Fibroblast of pulmonary artery (primary cell): ENCODE results near the gene ZNF253.
"Not testable (repeated sequence)": the region's sequence is repeated elsewhere in the genome, so short reads cannot be mapped to it uniquely, and the experiment has no call there.

Source experiments
- DNase-seq: peaks from one replicate; pipeline ENCODE4 v3.0.0-alpha.2; 2010; ENCODE audit warnings: low read depth
- H3K4me3 ChIP-seq: replicated peaks from 2 replicates; pipeline ENCODE4 v1.5.1; 2011; ENCODE audit warnings: low read depth, mild to moderate bottlenecking, control low read depth, low read length, moderate library complexity
- CTCF ChIP-seq: IDR thresholded peaks from 2 replicates; pipeline ENCODE4 v1.5.1; 2011; ENCODE audit warnings: mild to moderate bottlenecking, control low read depth, low read length, inconsistent platforms; ENCODE audit errors: missing control alignments

ZNF253 gene

DNA sequence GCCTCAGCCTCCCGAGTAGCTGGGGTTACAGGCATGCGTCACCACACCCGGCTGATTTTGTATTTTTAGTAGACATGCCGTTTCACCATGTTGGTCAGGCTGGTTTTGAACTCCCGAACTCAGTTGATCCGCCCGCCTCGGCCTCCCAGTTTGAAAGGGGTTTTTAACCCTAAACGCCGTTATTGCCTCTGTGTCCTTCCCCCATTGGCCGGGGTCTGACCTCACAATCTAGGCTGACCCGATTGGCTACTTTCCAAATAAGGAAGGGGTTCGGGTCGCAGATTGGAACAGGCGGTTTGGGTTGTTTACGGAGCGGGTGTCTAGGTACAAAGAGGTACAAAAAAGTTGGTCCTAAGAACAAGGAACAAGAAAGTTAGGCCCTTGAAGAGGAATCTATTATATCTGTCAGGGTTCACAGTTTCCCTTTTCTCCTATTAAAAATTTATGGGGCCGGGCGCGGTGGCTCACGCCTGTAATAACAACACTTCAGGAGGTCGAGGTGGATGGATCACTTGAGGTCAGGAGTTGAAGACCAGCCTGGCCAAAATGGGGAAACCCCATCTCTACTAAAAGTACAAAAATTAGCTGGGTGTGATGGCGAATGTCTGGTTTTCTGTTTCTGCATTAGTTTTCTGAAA lies 1.0 kb downstream of the ZNF253 start:
- peak; percentile 6 for DNase-seq
- TF ChIP-seq CTCF = no peak

GRCh38 chr19:19870086-19870485 lies 4.4 kb downstream of the ZNF253 start:
- not testable (repeated sequence) for DNase-seq, H3K4me3 ChIP-seq

More for the DNA sequence above, 1.0 kb downstream of the ZNF253 start:
- peak overlapping the region; percentile 86 for H3K4me3 ChIP-seq

GRCh38 chr19:19871932-19872331 lies 6.2 kb downstream of the ZNF253 start:
- no peak for DNase-seq
- TF ChIP-seq CTCF = no peak
- no peak overlapping the region for H3K4me3 ChIP-seq

DNA sequence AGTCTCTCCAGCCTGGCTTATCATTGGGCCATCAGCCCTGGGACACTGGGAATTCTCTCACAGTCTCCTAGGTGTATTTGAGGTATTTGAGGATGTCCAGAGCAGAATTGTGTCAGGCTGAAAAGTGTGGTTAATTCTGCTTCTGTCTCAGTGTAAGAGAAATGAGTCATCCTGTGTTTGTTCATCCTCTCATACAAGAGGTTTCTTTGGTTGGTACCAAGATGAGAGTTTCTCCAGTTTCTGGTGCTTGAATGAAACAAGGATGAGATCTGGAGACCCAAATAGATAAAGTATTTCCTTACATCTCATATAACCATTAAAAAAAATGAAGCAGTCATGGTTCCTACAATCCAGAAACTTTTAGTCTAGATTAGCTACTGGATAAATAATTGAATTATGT lies 7.7 kb downstream of the ZNF253 start:
- TF ChIP-seq CTCF = no peak
- no peak overlapping the region for H3K4me3 ChIP-seq
- no peak for DNase-seq

- TF ChIP-seq CTCF = no peak
- no peak for DNase-seq
- H3K4me3 ChIP-seq = no peak overlapping the region
Observed at GRCh38 chr19:19877724-19878123, 12.0 kb downstream of the ZNF253 start.

DNA sequence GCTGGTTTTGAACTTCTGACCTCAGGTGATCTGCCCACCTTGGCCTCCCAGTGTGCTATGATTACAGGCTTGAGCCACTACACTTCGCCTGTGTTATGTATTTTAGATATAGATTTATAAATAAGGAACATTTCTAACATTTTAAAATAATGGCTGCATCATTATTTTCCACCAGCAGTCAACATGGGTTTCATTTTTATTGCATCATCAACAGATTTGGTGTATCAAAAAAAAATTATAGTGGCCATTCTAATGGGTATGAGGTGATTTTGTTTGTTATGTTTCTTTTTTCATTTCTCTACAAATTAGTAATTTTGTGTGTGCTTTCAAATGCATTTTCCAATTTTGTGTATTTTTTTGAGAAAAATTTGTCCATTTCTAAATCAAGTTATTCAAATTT lies 18.9 kb downstream of the ZNF253 start:
- DNase-seq = no peak
- no peak overlapping the region for H3K4me3 ChIP-seq
- TF ChIP-seq CTCF = no peak

GRCh38 chr19:19892055-19892941 lies 26.6 kb downstream of the ZNF253 start:
- not testable (repeated sequence) for H3K4me3 ChIP-seq, DNase-seq
